HepG2 (cell line): Measurements from ENCODE around the gene ZCCHC17. TPM values are rescaled to one million over a fixed set of nuclear protein-coding genes. Genes with fewer than 3 reads are reported as not detected.

Experiments
- ATAC-seq: fragments of 200-7000 bp; cut with Tn5 transposase; 3 replicates; pipeline ENCODE4 v1.9.1; 2020; ENCODE audit warnings: mild to moderate bottlenecking, moderate library complexity
- BruUV-seq: library from RNA; stranded (reverse); fragments of 400-500 nt; replicated peaks from 2 replicates; lab custom pipeline; 2021; lab: Mats Ljungman, UMichigan
- CTCF ChIA-PET: fragments of 300-600 bp; formaldehyde crosslinking; extraction: SDS; loops from one replicate; lab custom pipeline; 2021; ENCODE audit warnings: low total read pairs, inconsistent platforms, low intra/inter-chr PET ratio; lab: Yijun Ruan, JAX
- POLR2A ChIA-PET: fragments of 350-600 bp; sonication (Branson Sonifier 250); formaldehyde crosslinking; loops from one replicate; lab custom pipeline; 2020; ENCODE audit warnings: antibody characterized with exemption, inconsistent platforms; lab: Yijun Ruan, JAX
- DNase-seq: peaks from one replicate; pipeline ENCODE4 v3.0.0-alpha.2; 2015; ENCODE audit warnings: low spot score
- FAIRE-seq: peaks from 3 replicates; lab custom pipeline; 2011; peaks lifted over from hg19 to GRCh38; lab: Jason Lieb, UNC
- H2AFZ ChIP-seq: one replicate; pipeline ENCODE4 v1.6.1; 2011; ENCODE audit warnings: low read length, inconsistent platforms
- H3K27ac ChIP-seq: fragments of 300-600 bp; 3 replicates; pipeline ENCODE4 v1.8.0; 2011; ENCODE audit warnings: mixed run types, mild to moderate bottlenecking, mixed read lengths, low read length, inconsistent platforms; ENCODE audit not compliant: insufficient read depth; ENCODE audit errors: extremely low read length
- H3K27me3 ChIP-seq, 2 experiments: fragments of 200-600 bp in 1 of 2; 2 replicates in 1 of 2; 3 replicates in 1 of 2; pipeline versions ENCODE4 v1.6.0 to v1.8.0; 2011; ENCODE audit warnings: low read length in 2 of 2, mild to moderate bottlenecking in 2 of 2, moderate library complexity in 2 of 2, inconsistent platforms in 1 of 2; ENCODE audit not compliant: insufficient read depth in 2 of 2, control insufficient read depth in 1 of 2
- H3K36me3 ChIP-seq, 2 experiments: fragments of 200-600 bp in 1 of 2; replicated peaks in 1 of 2; 2 replicates in 1 of 2; 3 replicates in 1 of 2; pipeline versions ENCODE4 v1.5.1 to v1.8.0; 2011; ENCODE audit warnings: low read length in 2 of 2, inconsistent platforms in 1 of 2; ENCODE audit not compliant: insufficient read depth in 2 of 2, control insufficient read depth in 1 of 2
- H3K4me1 ChIP-seq: 2 replicates; pipeline ENCODE4 v1.5.1; 2012; ENCODE audit warnings: low read length, inconsistent platforms; ENCODE audit not compliant: insufficient read depth
- H3K4me2 ChIP-seq: 2 replicates; pipeline ENCODE4 v1.6.0; 2011; ENCODE audit warnings: low read depth, low read length, inconsistent platforms
- H3K4me3 ChIP-seq, 3 experiments: fragments of 200-600 bp in 1 of 3; sonication (generic), shearing (Covaris generic) in 1 of 3; replicated peaks in 1 of 3; 2 replicates each; pipeline ENCODE4 v1.5.1; 2011 to 2016; ENCODE audit warnings: low read length in 3 of 3, inconsistent platforms in 2 of 3, low read depth in 2 of 3, mild to moderate bottlenecking in 2 of 3, control low read depth in 1 of 3, mixed read lengths in 1 of 3; ENCODE audit not compliant: insufficient read depth in 1 of 3
- H3K79me2 ChIP-seq: one replicate; pipeline ENCODE4 v1.6.1; 2011; ENCODE audit warnings: low read length, inconsistent platforms; ENCODE audit not compliant: insufficient read depth
- H3K9ac ChIP-seq: 2 replicates; pipeline ENCODE4 v1.6.0; 2011; ENCODE audit warnings: mild to moderate bottlenecking, low read depth, low read length, inconsistent platforms; ENCODE audit not compliant: insufficient read depth
- H3K9me3 ChIP-seq: 2 replicates; pipeline ENCODE4 v1.5.1; 2012; ENCODE audit warnings: mild to moderate bottlenecking, low read length
- H4K20me1 ChIP-seq: 2 replicates; pipeline ENCODE4 v1.6.0; 2011; ENCODE audit warnings: inconsistent platforms, mild to moderate bottlenecking, low read length, moderate library complexity; ENCODE audit not compliant: insufficient read depth
- CENPT ChIP-seq: sonication (generic); formaldehyde crosslinking; IDR thresholded peaks from 2 replicates; pipeline ENCODE4 v1.8.0; 2022; ENCODE audit warnings: low read depth, mild to moderate bottlenecking, moderate library complexity, missing genetic modification reagents
- DRAP1 ChIP-seq: IDR thresholded peaks from 2 replicates; pipeline ENCODE4 v1.6.1; 2016; ENCODE audit warnings: missing genetic modification reagents, missing compliant biosample characterization
- EED ChIP-seq: sonication (generic); formaldehyde crosslinking; IDR thresholded peaks from 2 replicates; pipeline ENCODE4 v1.5.0; 2020; ENCODE audit warnings: mild to moderate bottlenecking, missing genetic modification reagents
- FIP1L1 ChIP-seq: fragments of 200-400 bp; formaldehyde crosslinking; IDR thresholded peaks from 2 replicates; pipeline ENCODE4 v1.6.1; 2018; ENCODE audit warnings: low read depth, mild to moderate bottlenecking, low read length, moderate library complexity, borderline replicate concordance; ENCODE audit not compliant: insufficient read depth
- POLR2AphosphoS2 ChIP-seq: IDR thresholded peaks from 2 replicates; pipeline ENCODE4 v1.6.1; 2011; ENCODE audit warnings: low read depth, low read length, improper control_type of control experiment
- RNF2 ChIP-seq: fragments of 450-650 bp; conservative IDR thresholded peaks from 2 replicates; pipeline ENCODE4 v1.6.1; 2016; ENCODE audit warnings: low read depth
- SSRP1 ChIP-seq: IDR thresholded peaks from 2 replicates; pipeline ENCODE4 v1.6.1; 2016; ENCODE audit warnings: control low read depth
- ZNF335 ChIP-seq: sonication (generic); formaldehyde crosslinking; IDR thresholded peaks from 2 replicates; pipeline ENCODE4 v1.4.0; 2020; ENCODE audit warnings: missing genetic modification reagents
- ZNF770 ChIP-seq: sonication (generic); formaldehyde crosslinking; IDR thresholded peaks from 2 replicates; pipeline ENCODE4 v1.5.0; 2020; ENCODE audit warnings: mild to moderate bottlenecking, missing genetic modification reagents
- WGBS: methylation state at CpG from one replicate; pipeline ENCODE4 v1.1.6; 2017; ENCODE audit warnings: low lambda C conversion rate; 5-methylcytosine and 5-hydroxymethylcytosine counted together
- in situ Hi-C: cut with HindIII; loops from 2 replicates; pipeline ENCODE4 v1.10.0; 2017; ENCODE audit warnings: low pct_unique_long_range_greater_than_20kb; ENCODE audit not compliant: extremely low pct_ligation_motif_present
- intact Hi-C: fragments of 100-400 bp; cut with micrococcal nuclease; formaldehyde crosslinking; loops from one replicate; pipeline ENCODE4 v1.10.0; 2022; ENCODE audit not compliant: unreplicated experiment
- polyA plus RNA-seq, 8 experiments: library from polyadenylated mRNA; depleted of rRNA in 3 of 8; stranded (reverse) in 7 of 8; unstranded in 1 of 8; fragments of >200 nt; fragmentation: Illumina TruSeq in 4 of 8; extraction: Trizol in 4 of 8; gene quantifications; 2 replicates each; pipeline versions ENCODE4 v1.2.1 to v1.2.3, GENCODE V29; 2011 to 2016; ENCODE audit warnings: low read depth in 4 of 8, missing spikeins in 1 of 8, mixed read lengths in 1 of 8; ENCODE audit not compliant: insufficient read depth in 1 of 8
- total RNA-seq, 5 experiments: library from RNA; depleted of rRNA; stranded (reverse); fragments of >200 nt; fragmentation: Illumina TruSeq; extraction: Trizol; gene quantifications; 2 replicates each; pipeline ENCODE4 v1.2.3, GENCODE V29; 2016; ENCODE audit warnings: low read depth in 1 of 5

The ZCCHC17 gene
- total and polyA plus RNA-seq, 2 of the 13 experiments (the other 11 are each of a cell fraction or from before 2014, with no cell fraction given): 20.5 to 53.0 TPM

- TF ChIP-seq ZNF770 (CRISPR knock-in tag): peak; percentile 76; the same call in 1 of the 2 replicates
- no peak for TF ChIP-seq ZNF335 (CRISPR knock-in tag)
- no peak for TF ChIP-seq SSRP1 (CRISPR knock-in tag)
- TF ChIP-seq CENPT (CRISPR knock-in tag): no peak
- no peak for TF ChIP-seq POLR2AphosphoS2
- TF ChIP-seq RNF2: no peak
Measured at GRCh38 chr1:31373897-31374486, 77.2 kb downstream of the ZCCHC17 start (continued).

GRCh38 chr1:31374511-31375196 lies 77.8 kb downstream of the ZCCHC17 start:
- Histone ChIP-seq H3K4me2 (no peak overlapping the region), H3K27me3 (no peaks in the 10 kb centered on the region), H3K9ac (no peak overlapping the region), H3K4me1 (peaks cover 77% of the 10 kb centered on the region), H3K79me2 (no peaks in the 10 kb centered on the region), H3K9me3 (no peaks in the 10 kb centered on the region), H3K27ac (no peak overlapping the region), H3K4me3 (no peak overlapping the region), H2AFZ (no peak overlapping the region), H4K20me1 (no peaks in the 10 kb centered on the region), H3K36me3 (no peaks in the 10 kb centered on the region)
- 83% methylated on average over 7 of the region's 7 CpGs for WGBS
- in situ Hi-C loops (no loop called here), intact Hi-C loops (no loop called here)
- ATAC-seq (no peak), DNase-seq (no peak), FAIRE-seq (no peak)
- 0 out of 2 replicates have a peak, but pooled peaks have one; percentile 26 for TF ChIP-seq EED (CRISPR knock-in tag)
- no peak for TF ChIP-seq FIP1L1
- no peak for TF ChIP-seq DRAP1 (CRISPR knock-in tag)
- POLR2A ChIA-PET: interaction anchor here (1.7 to 2.5 kb wide), 3 partner anchors 20 to 78 kb away, joined by 7 to 15 read pairs (median 9); partner anchors contain the start of genes SNRNP40 and ZCCHC17
- BruUV-seq: no TSS peak
- CTCF ChIA-PET: no interaction called here
